HG03565 (cell line): ENCODE data around the gene GRIN2C.

Experiments
- ATAC-seq: cut with Tn5 transposase; IDR thresholded peaks from one replicate; pipeline ENCODE4 v1.9.1; 2021; ENCODE audit warnings: mild to moderate bottlenecking, moderate library complexity; ENCODE audit not compliant: unreplicated experiment

The GRIN2C gene

DNA sequence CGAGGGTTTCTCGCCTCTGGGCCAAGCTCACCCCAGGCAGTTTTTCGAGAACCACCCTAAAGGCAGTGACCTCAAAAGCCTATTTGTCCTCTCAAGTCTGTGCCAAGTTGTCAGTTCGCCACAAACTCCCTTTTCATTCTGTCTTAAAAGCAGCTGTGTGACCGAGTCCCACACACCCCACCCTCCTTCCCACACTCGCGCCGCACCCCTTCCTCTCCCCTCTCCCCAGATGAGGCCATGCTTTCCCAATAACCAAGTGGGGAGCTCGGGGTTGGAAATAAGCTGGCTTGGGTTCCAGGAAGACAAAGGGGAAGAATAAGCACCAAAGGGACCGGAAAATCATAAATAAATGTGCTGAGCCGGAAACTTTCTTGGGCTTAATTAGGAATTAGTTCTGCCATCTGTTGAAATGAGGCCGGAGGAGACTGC lies 36.7 kb downstream of the GRIN2C start:
- no peak for ATAC-seq

DNA sequence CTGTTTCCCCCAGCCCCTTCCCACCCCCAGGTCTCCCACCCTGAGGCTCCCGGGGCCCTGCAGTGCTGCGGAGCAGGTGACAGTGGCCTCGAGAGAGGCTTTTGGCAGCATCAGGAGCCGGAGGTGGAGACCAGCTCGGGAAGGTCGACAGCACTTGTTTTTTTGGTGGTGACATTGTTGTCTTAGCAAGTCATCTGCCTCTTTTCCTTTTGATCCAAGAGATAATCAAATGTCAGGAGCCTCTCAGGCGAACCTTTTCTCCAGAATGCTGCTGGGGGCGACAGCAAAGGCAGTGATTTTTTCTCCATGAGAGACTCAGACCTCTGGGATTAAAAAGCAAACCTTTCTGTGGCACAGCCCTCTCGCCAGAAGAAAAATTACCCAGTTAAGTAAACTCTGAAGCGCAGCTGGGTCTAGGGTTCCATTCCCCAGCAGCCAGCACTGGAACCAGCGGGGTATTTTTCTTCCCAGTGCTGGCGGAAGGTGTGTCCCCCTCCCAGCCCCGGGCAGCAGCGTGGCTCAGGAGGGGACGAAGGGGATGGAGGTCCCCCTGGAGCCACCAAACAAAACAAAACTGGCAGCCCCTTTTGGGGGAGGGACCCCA lies 37.2 kb downstream of the GRIN2C start:
- no peak for ATAC-seq

DNA sequence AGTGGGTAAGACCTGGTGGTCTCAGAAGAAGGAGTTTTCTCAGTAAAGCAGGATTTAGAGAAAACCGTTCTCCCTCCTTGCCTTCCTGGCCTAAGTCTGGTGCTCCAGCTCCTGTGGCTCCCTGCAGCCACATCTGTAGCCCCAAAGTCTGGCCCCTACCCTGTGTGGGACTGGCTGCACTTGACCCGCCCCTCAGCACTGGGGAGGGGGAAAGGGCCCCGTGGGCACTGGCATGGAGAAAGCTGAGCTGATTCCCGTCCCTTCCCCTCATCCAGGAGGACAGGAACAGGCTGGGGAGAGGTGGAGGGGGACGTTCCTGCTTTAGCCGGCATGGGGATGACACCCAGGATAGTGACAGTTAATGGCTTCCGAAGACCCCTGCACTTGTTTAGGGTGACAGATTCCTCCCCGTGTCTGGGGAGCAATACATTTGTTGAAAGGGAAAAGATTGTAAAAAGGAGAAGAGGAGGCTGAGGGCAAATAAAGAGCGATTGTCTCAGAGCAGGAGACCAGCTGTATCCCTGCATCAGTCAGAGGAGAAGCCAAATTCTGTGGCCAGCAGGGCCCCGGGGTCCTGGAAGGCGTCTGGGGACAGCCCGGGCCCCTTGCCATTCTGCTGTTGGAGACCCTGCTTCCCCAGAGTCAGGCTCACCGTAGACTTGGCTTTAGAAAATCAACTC lies 37.9 kb downstream of the GRIN2C start:
- ATAC-seq = no peak

DNA sequence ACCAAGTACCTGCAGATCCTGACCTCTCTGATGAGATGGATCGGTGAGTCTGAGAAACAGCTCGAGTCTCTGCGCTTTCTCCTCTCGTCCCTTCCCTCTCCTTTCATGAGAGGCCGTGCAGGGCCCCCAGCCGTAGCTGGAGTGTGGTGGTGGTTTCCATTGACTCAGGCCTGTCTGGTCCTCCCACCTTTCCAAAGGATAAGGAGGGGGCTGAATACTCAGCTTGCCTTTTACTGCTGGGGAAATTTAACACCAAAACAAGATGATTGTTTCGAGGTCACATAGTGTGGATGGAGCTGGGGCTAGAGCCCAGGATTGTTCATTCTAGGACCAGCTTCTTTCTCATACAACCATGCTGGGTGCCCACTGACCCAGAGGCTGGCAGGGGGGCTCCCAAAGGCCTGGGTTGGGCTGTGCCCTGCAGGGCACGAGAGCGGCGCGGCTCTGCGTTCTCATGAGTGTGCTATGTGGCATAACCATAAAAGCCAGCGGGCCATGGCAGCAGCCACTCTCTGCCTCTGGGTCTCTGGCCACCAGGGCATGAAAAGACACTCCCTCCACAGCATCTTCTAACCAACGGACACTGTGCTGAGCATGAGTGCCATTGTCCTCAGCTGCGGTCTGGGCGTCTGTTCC lies 39.8 kb downstream of the GRIN2C start:
- no peak for ATAC-seq

DNA sequence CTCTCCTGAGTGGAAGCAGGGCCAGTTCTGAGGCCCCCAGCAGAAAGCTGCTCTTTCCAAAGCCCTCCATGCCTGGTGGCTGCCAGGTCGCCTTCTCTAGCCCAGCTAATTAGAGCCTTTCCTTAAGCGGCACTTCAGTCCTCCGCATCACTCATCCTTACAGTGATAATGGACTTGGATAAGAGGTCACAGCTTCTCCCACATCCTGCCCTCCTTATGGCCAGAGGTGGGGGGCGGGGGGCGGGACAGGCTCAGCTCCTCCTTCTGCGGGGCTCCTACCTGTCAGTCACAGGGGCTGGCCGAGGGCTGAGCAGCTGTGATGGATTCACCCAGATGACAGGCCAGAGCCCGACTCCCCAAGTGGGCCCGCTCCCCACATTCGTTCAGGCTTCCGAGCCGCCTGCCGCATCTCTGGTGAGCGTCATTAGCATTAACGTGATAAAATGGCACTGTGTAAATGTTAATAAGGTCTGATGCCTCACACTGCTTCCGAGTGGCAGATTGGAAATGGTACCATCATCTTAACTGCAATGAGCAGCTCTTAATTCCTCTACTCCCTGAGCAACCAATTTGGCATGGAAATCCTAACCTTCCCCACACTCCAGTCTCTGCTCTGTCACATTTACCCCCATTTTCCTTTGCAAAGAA lies 41.3 kb downstream of the GRIN2C start:
- ATAC-seq = no peak

DNA sequence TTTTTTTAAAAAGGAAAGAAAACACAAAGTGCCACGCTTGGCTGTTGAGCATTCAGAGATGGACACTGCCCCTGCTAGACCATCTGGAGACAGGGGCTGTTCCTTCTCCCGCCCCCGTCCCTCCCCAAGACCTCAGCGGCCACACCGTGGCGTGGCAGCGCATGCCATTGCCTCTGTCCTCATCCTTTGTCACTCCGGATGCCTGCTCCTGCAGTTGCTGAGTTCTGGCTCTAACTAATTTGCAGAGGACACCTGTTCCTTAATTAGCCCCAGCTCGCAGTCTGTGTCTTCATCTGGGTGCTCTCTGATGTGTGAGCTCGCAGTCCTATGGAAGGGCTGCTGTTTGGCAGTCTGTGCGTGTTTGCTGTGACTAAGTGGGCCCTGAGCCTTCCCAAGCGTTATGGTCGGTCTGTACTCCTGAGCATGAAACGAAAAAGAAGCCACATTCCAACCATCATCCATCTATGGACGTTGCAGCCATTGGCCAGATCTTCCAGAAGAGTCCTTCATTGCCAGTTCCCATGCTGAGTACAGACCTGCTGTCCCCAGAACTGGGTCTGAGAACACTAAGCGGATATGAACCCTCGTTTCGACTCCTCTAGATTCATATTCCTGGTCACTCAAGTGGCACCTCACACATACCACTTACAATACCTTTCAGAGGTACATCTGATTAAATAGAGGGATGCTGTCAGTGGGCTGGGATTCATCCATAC lies 42.6 kb downstream of the GRIN2C start:
- no peak for ATAC-seq

DNA sequence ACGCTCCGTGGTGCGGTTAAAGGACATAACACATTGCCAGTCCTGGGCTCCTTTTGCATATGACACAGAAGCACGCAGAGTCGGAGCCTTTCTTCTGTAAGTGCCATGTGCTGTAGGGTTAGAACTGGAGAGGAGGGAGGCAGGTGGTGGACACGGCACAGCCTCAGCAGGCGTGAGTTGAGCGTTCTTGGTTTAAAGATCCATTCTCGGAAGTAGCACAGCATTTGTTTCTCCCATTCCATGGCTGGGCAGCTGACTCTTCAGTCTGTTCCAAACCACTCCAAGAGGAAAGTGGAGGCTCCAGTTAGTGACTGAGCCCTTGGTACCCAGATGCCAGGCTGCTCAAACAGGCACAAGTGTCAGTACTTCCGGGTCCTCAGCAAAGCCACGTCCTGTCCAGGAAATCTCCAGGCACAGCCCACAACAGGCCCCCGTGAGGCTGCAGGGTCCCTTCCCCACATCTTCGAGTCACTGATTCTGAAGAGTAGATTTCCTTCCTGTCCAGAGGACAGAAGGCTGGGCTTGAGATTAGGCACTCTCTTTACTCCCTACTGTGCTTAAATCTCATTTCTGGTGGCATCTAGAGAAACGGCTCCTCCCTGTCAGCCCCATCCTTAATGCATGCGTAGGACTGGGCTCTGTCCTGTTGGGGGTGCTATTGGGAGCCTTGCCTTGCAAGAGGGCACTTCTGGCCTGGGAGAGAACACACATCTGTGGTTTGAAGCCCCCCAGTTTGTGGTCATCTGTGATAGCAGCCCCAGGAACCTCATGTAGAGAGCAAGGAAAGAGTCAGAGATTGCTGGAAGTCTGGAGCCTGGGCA lies 43.9 kb downstream of the GRIN2C start:
- no peak for ATAC-seq

DNA sequence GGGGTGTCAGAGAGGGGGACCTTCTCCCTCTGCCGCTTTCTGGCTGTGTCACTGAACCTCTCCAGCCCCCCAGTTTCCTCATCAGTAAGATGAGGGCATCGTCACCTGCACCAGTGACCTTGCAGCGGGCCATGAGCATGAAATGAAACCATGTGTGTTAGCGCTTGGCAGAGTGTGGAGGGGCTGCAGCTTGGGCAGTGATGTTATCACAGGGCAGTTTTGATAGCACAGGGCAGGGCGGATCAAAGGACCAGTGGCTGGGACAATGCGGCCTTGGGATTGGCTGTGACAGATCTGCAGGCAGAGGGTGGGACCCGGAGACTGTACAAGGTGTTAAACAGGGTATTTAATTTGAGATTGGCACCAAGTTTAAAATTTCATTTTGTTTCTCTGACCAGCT lies 44.6 kb downstream of the GRIN2C start:
- ATAC-seq = no peak

DNA sequence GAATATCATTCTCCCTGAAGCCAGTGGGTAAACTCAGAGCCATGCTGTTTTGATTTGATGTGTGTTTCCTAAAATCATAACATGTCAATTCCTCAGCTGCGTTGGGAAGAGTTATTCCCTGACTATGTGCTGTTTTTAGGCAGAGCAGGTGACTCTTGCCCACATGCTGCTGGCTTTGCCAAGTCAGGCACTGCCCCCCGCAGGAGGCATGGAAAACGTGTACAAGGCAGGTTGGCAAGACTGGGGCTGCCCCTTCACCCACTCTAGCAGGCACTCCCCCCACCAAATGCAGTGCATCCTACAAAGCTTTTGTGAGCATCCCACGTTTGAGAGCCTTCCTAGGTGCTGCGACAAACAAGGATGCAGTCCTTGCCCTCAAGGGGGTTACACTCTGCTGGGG lies 45.2 kb downstream of the GRIN2C start:
- ATAC-seq = no peak

DNA sequence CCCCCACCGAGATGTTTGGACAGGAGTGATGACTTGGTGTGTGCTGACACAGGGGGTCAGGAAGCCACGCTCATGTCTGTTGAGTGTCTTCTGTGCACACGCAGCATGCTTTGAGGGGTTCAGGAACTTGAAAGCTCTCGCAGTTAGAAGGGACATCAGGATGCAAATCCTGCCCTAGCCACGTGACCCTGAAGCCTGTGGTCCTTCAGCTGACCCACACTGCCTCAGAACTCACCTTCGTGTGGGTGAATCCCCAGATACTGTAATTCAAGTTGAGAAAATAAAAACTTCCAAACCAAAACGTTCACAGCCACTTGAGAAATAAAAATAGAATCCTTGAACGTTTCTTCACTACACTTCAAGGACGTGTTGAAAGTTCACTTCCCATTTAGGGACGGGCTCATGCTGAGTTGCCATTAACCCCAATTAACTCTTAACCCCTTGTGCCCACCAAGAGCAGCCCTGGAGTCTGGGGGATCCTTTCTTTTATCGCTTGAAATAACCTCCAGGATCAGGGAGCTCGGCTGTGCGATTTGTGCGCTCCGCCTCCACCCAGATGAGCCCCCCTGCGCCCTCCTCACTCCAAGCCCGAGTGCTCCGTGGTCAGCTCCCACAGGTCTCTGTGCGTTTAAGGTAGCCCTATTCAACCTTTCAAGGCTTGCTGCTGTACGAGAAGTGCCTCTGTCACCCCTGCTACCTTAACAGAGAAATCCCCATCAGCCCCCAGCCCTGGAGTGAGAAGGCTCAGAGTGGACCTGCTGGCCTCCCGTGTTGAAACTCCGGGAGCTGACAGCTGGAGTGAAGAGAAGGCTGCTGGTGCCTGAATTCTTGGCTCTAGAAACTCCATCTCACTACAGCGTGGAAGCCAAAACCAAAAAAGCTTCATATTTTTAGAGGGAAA lies 47.3 kb downstream of the GRIN2C start:
- ATAC-seq = no peak

DNA sequence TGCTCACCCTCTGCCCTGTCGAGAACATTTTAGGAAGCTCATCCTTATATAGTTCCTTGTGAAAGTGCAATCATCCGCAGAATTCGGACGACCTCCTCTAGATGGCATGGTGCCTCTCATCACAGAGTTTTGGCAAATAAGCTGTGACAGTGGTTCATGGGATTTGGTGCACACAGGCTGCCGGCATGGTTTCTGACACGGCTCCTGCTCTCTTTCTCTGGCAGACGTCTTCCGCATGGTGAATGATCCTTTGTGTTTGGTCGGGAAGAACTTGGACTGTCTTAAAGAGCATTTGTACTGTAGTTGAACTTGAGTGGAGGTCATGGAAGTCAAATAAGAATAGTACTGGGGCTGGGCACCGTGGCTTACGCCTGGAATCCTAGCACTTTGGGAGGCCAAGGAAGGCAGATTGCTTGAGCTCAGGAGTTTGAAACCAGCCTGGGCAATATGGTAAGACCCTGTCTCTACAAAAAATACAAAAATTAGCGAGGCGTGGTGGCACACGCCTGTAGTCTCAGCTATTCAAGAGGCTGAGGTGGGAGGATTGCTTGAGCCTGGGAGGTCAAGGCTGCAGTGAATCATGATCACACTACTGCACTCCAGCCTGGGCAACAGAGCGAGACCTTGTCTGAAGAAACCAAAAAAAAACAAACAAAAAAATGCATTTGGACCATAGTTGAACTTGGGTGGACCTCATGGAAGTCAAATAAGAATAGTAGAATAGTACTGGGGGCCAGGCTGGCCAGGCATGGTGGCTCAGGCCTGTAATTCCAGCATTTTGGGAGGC lies 48.8 kb downstream of the GRIN2C start:
- no peak for ATAC-seq

DNA sequence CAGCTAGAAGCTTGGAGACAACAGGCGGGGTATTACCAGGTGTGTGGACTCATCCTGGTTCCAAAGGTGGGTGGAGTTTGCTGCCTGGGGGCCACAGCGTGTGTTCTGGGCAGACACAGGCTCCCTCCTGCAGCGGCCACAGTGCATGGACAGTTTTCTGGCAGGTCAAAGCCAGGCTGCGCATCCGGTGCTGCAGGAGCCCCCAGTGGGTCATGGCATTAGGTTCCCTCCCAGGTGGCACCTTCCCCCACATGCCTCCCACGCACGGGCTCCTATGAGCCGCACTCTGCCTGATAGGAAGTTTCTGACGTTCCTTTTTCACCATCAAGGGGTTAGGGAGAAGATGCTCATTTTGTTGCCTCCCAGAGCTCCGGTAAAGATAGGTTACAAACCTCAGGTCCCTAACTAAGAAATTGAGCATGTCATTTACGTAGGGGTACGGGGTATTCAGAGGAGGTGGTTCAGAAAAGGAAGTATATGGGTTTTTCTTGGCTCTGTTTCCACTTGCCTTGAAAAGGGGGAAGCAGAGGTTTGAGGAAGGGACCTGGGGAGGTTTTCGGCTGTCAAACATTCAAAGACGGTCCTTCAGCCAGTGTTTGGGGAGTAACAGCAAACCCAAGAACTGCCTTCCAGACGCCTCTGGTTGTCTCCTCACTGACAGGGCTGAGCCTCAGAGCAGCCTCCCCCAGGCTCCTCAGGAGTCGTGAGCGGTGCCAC lies 50.8 kb downstream of the GRIN2C start:
- ATAC-seq = no peak

DNA sequence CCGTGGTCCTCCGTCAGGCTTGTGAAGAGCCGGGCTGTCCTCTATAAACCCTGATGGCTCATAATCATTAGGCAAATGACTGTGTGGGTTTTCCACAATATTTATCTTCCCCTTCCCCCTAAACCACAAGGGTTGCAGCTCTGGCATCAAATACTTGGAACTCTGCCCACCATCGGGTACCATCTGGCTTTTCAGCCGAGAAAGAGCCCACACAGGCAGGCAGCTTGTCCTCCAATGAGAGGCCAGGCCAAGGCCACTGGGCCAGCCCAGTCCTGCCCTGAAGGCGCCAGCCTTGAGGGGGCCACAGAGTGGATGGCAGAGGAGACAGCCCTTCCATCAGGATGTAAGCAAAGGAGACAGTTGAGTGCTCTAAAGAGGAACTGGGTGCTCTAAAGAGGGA lies 51.8 kb downstream of the GRIN2C start:
- ATAC-seq = no peak

DNA sequence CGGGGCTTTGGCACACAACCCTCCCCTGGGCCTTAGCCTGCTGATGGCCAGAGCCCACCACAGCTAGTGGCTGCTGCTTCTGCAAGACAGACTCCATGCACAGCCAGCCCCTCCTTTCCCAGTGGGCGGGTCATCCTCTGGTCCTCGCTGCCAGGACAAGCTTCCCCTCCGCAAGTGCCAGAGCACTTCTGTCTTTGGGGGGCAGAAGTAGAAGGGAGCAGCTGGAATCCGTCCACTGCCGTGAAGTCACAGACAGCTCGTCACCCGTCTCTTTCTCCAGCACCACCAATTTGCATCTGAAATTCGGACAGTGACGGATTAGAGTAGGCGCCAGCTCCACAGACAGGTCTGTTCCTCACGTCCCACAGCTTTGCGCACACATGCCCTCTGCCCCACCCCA lies 52.2 kb downstream of the GRIN2C start:
- ATAC-seq = no peak

DNA sequence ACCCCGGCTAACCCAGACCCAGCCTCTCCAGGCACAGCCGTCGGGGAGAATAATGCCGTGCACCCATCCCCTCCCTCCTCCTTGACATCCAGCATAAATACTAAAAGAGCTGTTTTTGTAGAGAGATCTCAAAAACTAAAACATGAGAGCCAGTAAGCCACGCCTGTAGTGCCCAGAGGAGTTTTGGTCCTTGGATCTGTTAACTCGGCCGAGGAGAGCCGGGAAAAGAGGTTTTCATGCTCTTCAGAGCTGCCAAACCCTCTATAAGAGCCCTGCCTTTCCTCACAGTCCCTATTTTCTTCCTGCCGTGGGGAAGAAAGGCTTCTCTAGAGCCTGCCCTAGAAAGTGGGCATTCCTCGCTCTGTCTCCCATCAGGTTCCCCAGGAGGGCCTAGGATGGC lies 53.4 kb downstream of the GRIN2C start:
- ATAC-seq = no peak

DNA sequence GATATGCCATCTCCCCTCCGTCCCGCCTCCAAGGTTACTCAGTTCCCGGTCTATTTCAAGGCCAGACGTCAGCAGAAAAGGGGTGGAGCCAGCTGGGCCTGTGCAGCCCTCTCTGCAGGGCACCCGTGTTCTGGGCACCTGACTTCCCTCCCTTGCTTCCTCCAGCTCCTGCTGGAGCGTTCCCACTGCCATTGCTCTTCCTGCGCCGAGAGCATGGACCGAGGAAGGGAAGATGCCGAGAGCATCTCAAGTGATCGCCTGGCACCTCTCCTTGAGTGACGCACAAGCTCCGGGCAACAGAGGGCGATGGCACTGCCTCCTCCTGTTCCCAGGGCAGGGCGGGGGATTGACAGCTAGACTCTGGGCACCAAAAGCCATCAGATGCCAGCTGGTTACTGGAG lies 54.1 kb downstream of the GRIN2C start:
- ATAC-seq = no peak

DNA sequence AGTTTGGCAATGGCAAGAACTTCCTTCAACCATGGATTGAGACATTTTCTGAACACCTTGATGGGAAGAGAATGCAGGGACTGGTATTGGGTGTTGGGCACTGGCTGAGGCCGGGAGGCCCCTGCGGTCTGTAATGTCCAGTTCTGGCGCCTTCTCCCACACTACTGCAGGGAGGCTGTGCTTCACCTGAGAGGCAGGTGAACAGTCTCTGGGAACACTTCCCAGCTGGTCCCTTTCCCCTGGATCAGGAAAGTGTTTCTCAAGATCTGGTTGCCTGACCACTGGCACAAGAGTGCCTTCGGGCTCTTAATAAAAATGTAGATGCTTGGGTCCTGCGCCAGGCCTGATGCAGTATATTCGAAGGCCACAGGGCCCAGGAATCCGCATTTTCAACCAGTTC lies 55.0 kb downstream of the GRIN2C start:
- ATAC-seq = no peak

DNA sequence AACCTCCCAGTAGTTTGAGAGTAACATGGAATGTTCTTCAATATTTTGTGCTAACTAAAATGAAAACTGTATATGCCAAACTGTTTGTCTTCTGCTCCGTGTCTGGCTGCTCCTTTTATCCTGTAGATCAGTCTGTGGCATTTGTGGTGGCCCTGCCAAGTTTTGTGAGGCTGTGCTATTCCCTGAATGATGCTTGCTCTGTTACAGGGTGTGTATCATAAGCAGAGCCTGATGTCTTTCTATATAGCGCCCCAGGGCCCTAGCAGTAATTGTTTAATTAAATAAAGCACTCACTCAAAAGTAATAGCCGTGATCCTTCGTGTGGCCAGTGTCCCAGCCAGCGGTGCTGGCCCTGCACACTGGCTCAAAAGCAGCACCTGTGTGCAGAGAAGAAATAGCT lies 55.7 kb downstream of the GRIN2C start:
- no peak for ATAC-seq
